Pancreas (tissue), 10 donors: ENCODE results near the gene CBFA2T2. TPM values are rescaled to one million over a fixed set of nuclear protein-coding genes. Genes with fewer than 3 reads are reported as not detected.
"Not testable (repeated sequence)": the region's sequence is repeated elsewhere in the genome, so short reads cannot be mapped to it uniquely, and the experiment has no call there.

Experiments
- ATAC-seq, 4 donors: fragments of 200-7000 bp; cut with Tn5 transposase; one replicate each; pipeline versions ENCODE4 v1.8.0 to v1.9.1; 2020; ENCODE audit warnings: mild to moderate bottlenecking in 4 of 4, moderate library complexity in 4 of 4
- DNase-seq, 6 donors: peaks; one replicate each; pipeline ENCODE4 v3.0.0-alpha.2; 2020
- FAIRE-seq: peaks from 2 replicates; lab custom pipeline; 2012; peaks lifted over from hg19 to GRCh38; lab: Jason Lieb, UNC
- H3K27ac ChIP-seq, 4 donors: fragments of 200-600 bp; sonication (generic); 1 replicate in 3 of 4; 2 replicates in 1 of 4; pipeline versions ENCODE4 v1.5.0 to v1.8.0; 2020
- H3K27me3 ChIP-seq, 4 donors: fragments of 200-600 bp; one replicate each; pipeline ENCODE4 v1.8.0; 2021
- H3K36me3 ChIP-seq, 3 donors: fragments of 200-600 bp; sonication (generic) in 1 of 3; one replicate each; pipeline versions ENCODE4 v1.5.0 to v1.8.0; 2020 to 2021
- H3K4me1 ChIP-seq, 3 donors: fragments of 200-600 bp; one replicate each; pipeline ENCODE4 v1.8.0; 2021
- H3K4me3 ChIP-seq, 4 donors: fragments of 200-600 bp; sonication (generic) in 2 of 4; one replicate each; pipeline versions ENCODE4 v1.5.0 to v1.8.0; 2020 to 2021
- H3K9me3 ChIP-seq, 4 donors: fragments of 200-600 bp; one replicate each; pipeline ENCODE4 v1.8.0; 2021
- CTCF ChIP-seq, 4 donors: fragments of 200-600 bp; sonication (generic) in 3 of 4; IDR thresholded peaks; one replicate each; pipeline versions ENCODE4 v1.5.0 to v1.8.0; 2021; ENCODE audit warnings: antibody characterized with exemption in 4 of 4
- WGBS, 2 donors: extraction: QIAGEN DNeasy Blood & Tissue Kit; methylation state at CpG; one replicate each; pipeline ENCODE4 v1.1.7; 2013; 5-methylcytosine and 5-hydroxymethylcytosine counted together
- intact Hi-C, 3 donors: fragments of 100-400 bp; cut with DNase I; formaldehyde crosslinking; loops; one replicate each; pipeline versions ENCODE4 v1.11.1 to v1.14.2; 2022
- polyA plus RNA-seq, 2 donors: library from polyadenylated mRNA; stranded (reverse); fragments of 200-250 nt; gene quantifications; one replicate each; pipeline ENCODE4 v1.2.3, GENCODE V29; 2013
- total RNA-seq, 6 donors: library from RNA; stranded (reverse); fragmentation: NEBNext Ultra II Directional in 4 of 6; extraction: Animal tissue kit (Norgen Biotek cat#: 25700) in 4 of 6; gene quantifications; one replicate each; pipeline versions ENCODE4 v1.2.1 to v1.2.4, GENCODE V29; 2021 to 2023
- donor health status: healthy with polysubstance abuse.
- donor health status: DM: no; HTN: no; CAD: no; lungs with moderate emphysema.
- donor health status: DM: no; HTN: no; CAD: no.
- donor health status: control.
- donor health status: control.
- donor health status: Bipolar disorder and iron deficiency.
- donor health status: DM: yes; HTN: yes; CAD: no.
- donor health status: DM: no; HTN: no; CAD: no.
- donor health status: DM: no; HTN: no; CAD: no.
- donor health status: DM: yes; HTN: yes; CAD: no.

Gene CBFA2T2
- total and polyA plus RNA-seq, 8 donors = 4.7 to 11.6 (median 7.5) TPM

GRCh38 chr20:33482581-33482980 lies 7.3 kb upstream of the CBFA2T2 start:
- Histone ChIP-seq H3K36me3 (no peaks in the 10 kb centered on the region), H3K9me3 (no peaks in the 10 kb centered on the region), H3K4me1 (no peaks in the 10 kb centered on the region), H3K27ac (no peak overlapping the region), H3K4me3 (no peak overlapping the region), H3K27me3 (no peaks in the 10 kb centered on the region)
- no peak for FAIRE-seq
- intact Hi-C loops = no loop called here
- no peak for TF ChIP-seq CTCF (IDR thresholded peaks at IDR 0.05)
- DNase-seq = no peak
- no peak for ATAC-seq
- 61 to 66% methylated on average over 6 of the region's 6 CpGs for WGBS, 2 donors

- intact Hi-C loops, DNase-seq, ATAC-seq, H3K27ac ChIP-seq, H3K4me3 ChIP-seq, H3K4me1 ChIP-seq, H3K9me3 ChIP-seq, H3K36me3 ChIP-seq, H3K27me3 ChIP-seq, FAIRE-seq: not testable (repeated sequence)
- 89 to 94% methylated on average over 5 of the region's 5 CpGs for WGBS, 2 donors
Observed at GRCh38 chr20:33483186-33483585, 6.7 kb upstream of the CBFA2T2 start.

GRCh38 chr20:33488201-33488600 lies 1.7 kb upstream of the CBFA2T2 start:
- Histone ChIP-seq H3K9me3 (no peaks in the 10 kb centered on the region), H3K4me3 (no peak overlapping the region), H3K36me3 (no peaks in the 10 kb centered on the region), H3K27ac (no peak overlapping the region), H3K4me1 (peaks cover 0 to 8% (median 4%) of the 10 kb centered on the region in 3 donors), H3K27me3 (no peaks in the 10 kb centered on the region)
- peak in 1 of 6 donors; percentile 23 for DNase-seq
- ATAC-seq = no peak
- intact Hi-C loops = no loop called here
- no peak for FAIRE-seq
- WGBS, 2 donors = 93 to 95% methylated on average over 10 of the region's 10 CpGs
- TF ChIP-seq CTCF (IDR thresholded peaks at IDR 0.05) = no peak

- H3K36me3 ChIP-seq, H3K9me3 ChIP-seq, H3K27me3 ChIP-seq, FAIRE-seq, H3K4me1 ChIP-seq, ATAC-seq, intact Hi-C loops: not testable (repeated sequence)
- DNase-seq = peak in 3 of 6 donors; percentile 23 to 41 (median 29)
- 94 to 96% methylated on average over 32 of the region's 32 CpGs for WGBS, 2 donors
- Histone ChIP-seq H3K4me3 (peak overlapping the region in 2 of 4 donors; percentile 39 to 90), H3K27ac (peak overlapping the region; percentile 73 to 97 (median 94))
Observed at GRCh38 chr20:33488661-33489494, 1.0 kb upstream of the CBFA2T2 start.

GRCh38 chr20:33489495-33490022 lies 337 bp upstream of the CBFA2T2 start:
- H3K4me1 ChIP-seq = peaks cover 0 to 8% (median 4%) of the 10 kb centered on the region in 3 donors
- peak; percentile 96 to 98 (median 96) for ATAC-seq
- 2% methylated on average over 32 to 36 of the region's 36 CpGs for WGBS, 2 donors
- TF ChIP-seq CTCF (IDR thresholded peaks at IDR 0.05) = no peak
- intact Hi-C loops = no loop called here
- DNase-seq = peak; percentile 99 to 100 (median 100)
- no peak for FAIRE-seq
- peak overlapping the region; percentile 73 to 97 (median 94) for H3K27ac ChIP-seq
- no peaks in the 10 kb centered on the region for H3K36me3 ChIP-seq
- no peaks in the 10 kb centered on the region for H3K27me3 ChIP-seq
- no peaks in the 10 kb centered on the region for H3K9me3 ChIP-seq
- peak overlapping the region in 3 of 4 donors; percentile 26 to 95 (median 90) for H3K4me3 ChIP-seq
